ENCODE results near the gene CRB2.

Gene CRB2

GRCh38 chr9:123318961-123319421 lies 37.0 kb upstream of the CRB2 start:
- Histone ChIP-seq H3K4me1 (ENCODE audit: control insufficient read depth, insufficient read depth, low read length) (peaks cover 7% of the 10 kb centered on the region), H3K27ac (ENCODE audit: insufficient read depth, low read depth, low read length, poor library complexity, severe bottlenecking) (no peak overlapping the region), H3K27me3 (ENCODE audit: control insufficient read depth, insufficient read depth, low read length, poor library complexity, severe bottlenecking) (no peaks in the 10 kb centered on the region), H3K9me3 (ENCODE audit: control insufficient read depth, low read length) (no peaks in the 10 kb centered on the region), H3K36me3 (ENCODE audit: control insufficient read depth, insufficient read depth, low read length) (no peaks in the 10 kb centered on the region), H3K4me3 (ENCODE audit: insufficient read depth, low read depth, low read length) (no peak overlapping the region)
- 85% methylated on average over 7 of the region's 7 CpGs for WGBS, 2 experiments

GRCh38 chr9:123319541-123320339 lies 36.3 kb upstream of the CRB2 start:
- Histone ChIP-seq H3K27ac (ENCODE audit: insufficient read depth, low read depth, low read length, poor library complexity, severe bottlenecking) (no peak overlapping the region), H3K4me1 (ENCODE audit: control insufficient read depth, insufficient read depth, low read length) (peaks cover 7% of the 10 kb centered on the region), H3K9me3 (ENCODE audit: control insufficient read depth, low read length) (no peaks in the 10 kb centered on the region), H3K4me3 (ENCODE audit: insufficient read depth, low read depth, low read length) (no peak overlapping the region), H3K36me3 (ENCODE audit: control insufficient read depth, insufficient read depth, low read length) (no peaks in the 10 kb centered on the region), H3K27me3 (ENCODE audit: control insufficient read depth, insufficient read depth, low read length, poor library complexity, severe bottlenecking) (no peaks in the 10 kb centered on the region)
- WGBS, 2 experiments: 91 to 94% methylated on average over 14 of the region's 14 CpGs

DNA sequence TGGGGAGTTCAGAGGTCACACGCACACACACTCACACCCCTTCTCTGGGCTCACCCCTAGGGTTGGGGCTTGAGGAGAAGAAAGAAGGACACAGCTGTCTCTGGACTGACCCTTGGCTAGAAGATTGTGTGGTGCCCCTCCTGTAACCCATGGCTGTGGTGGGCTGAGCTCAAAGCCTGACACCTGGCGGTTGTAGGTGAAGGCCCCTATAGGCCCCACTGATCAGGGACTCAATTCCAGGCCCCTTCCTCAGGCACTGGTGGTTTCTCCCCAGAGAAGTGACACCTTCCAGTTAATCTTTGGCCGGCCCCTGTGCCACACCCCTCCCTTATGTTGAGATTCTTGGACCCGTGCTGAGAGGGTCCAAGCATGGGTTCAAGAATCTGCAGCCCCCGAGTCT lies 35.2 kb upstream of the CRB2 start:
- Histone ChIP-seq H3K9me3 (ENCODE audit: control insufficient read depth, low read length) (no peaks in the 10 kb centered on the region), H3K27me3 (ENCODE audit: control insufficient read depth, insufficient read depth, low read length, poor library complexity, severe bottlenecking) (no peaks in the 10 kb centered on the region), H3K4me3 (ENCODE audit: insufficient read depth, low read depth, low read length) (no peak overlapping the region), H3K27ac (ENCODE audit: insufficient read depth, low read depth, low read length, poor library complexity, severe bottlenecking) (no peak overlapping the region), H3K4me1 (ENCODE audit: control insufficient read depth, insufficient read depth, low read length) (peaks cover 7% of the 10 kb centered on the region), H3K36me3 (ENCODE audit: control insufficient read depth, insufficient read depth, low read length) (no peaks in the 10 kb centered on the region)
- 87 to 89% methylated on average over 5 of the region's 5 CpGs for WGBS, 2 experiments

DNA sequence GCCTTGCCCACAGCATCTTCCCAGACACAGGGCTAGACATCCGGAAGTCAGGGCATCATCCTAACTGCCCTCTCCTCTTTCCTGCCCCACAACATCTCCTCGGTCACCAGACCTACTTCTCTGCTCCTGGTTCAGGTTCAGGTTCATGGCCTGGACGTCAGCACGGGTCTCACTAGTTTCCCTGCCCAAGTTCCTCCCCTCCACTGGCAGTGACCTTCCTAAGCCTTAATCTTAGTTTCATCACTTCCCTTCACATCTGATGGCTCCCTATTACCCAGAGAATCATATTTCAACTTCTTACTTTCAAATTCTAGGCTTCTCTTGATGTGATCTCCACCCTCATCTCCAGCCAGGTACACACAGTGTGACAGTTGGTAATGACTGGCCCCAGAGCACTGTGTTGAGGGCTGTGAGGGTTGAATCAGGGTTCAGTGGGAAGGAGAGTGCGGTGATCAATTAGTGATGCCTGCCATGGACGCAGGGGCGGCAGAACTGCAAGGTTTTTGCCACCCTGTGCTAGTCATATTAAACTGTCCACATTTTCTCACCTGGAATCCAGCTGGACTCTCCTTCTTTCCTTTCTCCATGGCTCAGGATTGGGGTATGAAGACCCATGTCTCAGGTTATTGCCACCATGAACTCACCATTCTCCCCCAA lies 34.3 kb upstream of the CRB2 start:
- WGBS, 2 experiments: 89 to 91% methylated on average over 7 of the region's 7 CpGs
- Histone ChIP-seq H3K36me3 (ENCODE audit: control insufficient read depth, insufficient read depth, low read length) (no peaks in the 10 kb centered on the region), H3K27ac (ENCODE audit: insufficient read depth, low read depth, low read length, poor library complexity, severe bottlenecking) (no peak overlapping the region), H3K4me1 (ENCODE audit: control insufficient read depth, insufficient read depth, low read length) (peaks cover 7% of the 10 kb centered on the region), H3K4me3 (ENCODE audit: insufficient read depth, low read depth, low read length) (no peak overlapping the region), H3K9me3 (ENCODE audit: control insufficient read depth, low read length) (no peaks in the 10 kb centered on the region), H3K27me3 (ENCODE audit: control insufficient read depth, insufficient read depth, low read length, poor library complexity, severe bottlenecking) (no peaks in the 10 kb centered on the region)

DNA sequence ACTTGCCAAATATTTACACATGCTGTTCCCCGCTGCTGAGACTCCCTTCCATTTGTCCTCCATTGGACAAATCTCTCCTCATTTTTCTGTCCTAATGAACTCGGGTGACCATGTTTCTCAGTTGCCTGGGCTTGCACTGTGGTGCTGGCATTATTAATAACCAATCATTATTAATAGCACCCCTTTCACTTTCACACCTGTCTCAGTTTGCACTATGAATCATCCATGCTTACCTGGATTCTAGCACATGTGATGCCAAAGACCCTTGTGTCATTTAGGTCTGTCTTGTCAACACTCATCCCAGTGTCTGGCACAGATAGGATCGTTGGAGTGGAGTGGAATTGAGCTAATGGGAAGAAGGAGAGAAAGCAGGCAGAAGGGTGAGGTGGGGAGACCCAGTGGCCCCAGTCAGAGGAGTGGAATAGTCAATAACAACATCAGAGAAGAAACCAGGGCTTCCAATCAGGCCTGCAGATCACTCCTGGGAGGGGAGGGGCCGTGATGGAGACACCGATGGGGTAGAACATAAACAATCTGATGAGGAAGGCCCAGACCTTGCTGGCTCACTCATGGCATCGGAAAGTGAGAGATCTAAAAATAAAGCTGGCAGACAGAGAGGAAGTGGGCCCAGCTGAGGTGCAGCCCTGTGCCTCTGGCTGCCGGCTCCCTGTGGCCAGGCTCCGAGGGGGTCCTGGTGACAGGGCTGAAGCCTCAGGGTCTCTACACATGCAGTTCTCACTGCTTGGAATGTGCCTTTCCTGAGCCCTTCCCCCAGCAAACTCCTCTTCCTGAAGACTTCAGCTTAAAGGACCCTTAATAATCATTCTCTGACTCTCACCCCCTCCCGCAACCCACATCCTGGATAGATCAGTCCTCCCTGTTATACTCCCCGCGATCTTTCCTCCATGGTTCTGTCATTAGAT lies 33.5 kb upstream of the CRB2 start:
- H3K27ac ChIP-seq (ENCODE audit: insufficient read depth, low read depth, low read length, poor library complexity, severe bottlenecking): no peak overlapping the region
- H3K4me3 ChIP-seq (ENCODE audit: insufficient read depth, low read depth, low read length): no peak overlapping the region
- 79% methylated on average over 11 of the region's 11 CpGs for WGBS, 2 experiments
- H3K9me3 ChIP-seq (ENCODE audit: control insufficient read depth, low read length): no peaks in the 10 kb centered on the region
- H3K36me3 ChIP-seq (ENCODE audit: control insufficient read depth, insufficient read depth, low read length): no peaks in the 10 kb centered on the region
- H3K4me1 ChIP-seq (ENCODE audit: control insufficient read depth, insufficient read depth, low read length): peaks cover 7% of the 10 kb centered on the region
- no peaks in the 10 kb centered on the region for H3K27me3 ChIP-seq (ENCODE audit: control insufficient read depth, insufficient read depth, low read length, poor library complexity, severe bottlenecking)

GRCh38 chr9:123323196-123324013 lies 32.6 kb upstream of the CRB2 start:
- H3K9me3 ChIP-seq (ENCODE audit: control insufficient read depth, low read length): no peaks in the 10 kb centered on the region
- no peaks in the 10 kb centered on the region for H3K36me3 ChIP-seq (ENCODE audit: control insufficient read depth, insufficient read depth, low read length)
- peaks cover 7% of the 10 kb centered on the region for H3K4me1 ChIP-seq (ENCODE audit: control insufficient read depth, insufficient read depth, low read length)
- 76 to 78% methylated on average over 13 of the region's 13 CpGs for WGBS, 2 experiments
- H3K27me3 ChIP-seq (ENCODE audit: control insufficient read depth, insufficient read depth, low read length, poor library complexity, severe bottlenecking): no peaks in the 10 kb centered on the region
- H3K27ac ChIP-seq (ENCODE audit: insufficient read depth, low read depth, low read length, poor library complexity, severe bottlenecking): no peak overlapping the region
- no peak overlapping the region for H3K4me3 ChIP-seq (ENCODE audit: insufficient read depth, low read depth, low read length)

DNA sequence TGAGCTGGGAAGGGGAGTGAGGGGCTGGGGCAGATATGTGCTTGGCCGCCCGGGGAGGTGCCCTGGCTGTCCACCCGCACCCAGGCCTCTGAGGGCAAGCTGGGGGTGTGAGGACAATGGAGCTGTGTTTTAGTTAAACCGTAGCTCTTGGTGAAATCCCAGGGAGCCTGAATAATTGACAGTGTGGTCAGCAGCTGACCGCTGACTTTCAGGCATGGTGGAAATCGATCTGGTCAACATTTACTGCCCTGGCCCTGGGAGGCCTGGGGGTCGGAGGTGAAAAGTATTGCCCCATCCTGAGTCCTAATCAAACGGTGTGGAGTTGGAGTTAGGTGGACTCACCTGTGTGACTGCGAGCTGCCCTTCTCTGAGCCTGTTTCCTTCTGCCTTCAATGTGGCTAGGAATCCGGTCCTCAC lies 31.2 kb upstream of the CRB2 start:
- H3K36me3 ChIP-seq (ENCODE audit: control insufficient read depth, insufficient read depth, low read length): no peaks in the 10 kb centered on the region
- no peaks in the 10 kb centered on the region for H3K9me3 ChIP-seq (ENCODE audit: control insufficient read depth, low read length)
- no peak overlapping the region for H3K4me3 ChIP-seq (ENCODE audit: insufficient read depth, low read depth, low read length)
- H3K27ac ChIP-seq (ENCODE audit: insufficient read depth, low read depth, low read length, poor library complexity, severe bottlenecking): no peak overlapping the region
- 88 to 89% methylated on average over 10 of the region's 10 CpGs for whole genome bisulfite sequencing, 2 experiments
- H3K27me3 ChIP-seq (ENCODE audit: control insufficient read depth, insufficient read depth, low read length, poor library complexity, severe bottlenecking): no peaks in the 10 kb centered on the region
- peaks cover 7% of the 10 kb centered on the region for H3K4me1 ChIP-seq (ENCODE audit: control insufficient read depth, insufficient read depth, low read length)

DNA sequence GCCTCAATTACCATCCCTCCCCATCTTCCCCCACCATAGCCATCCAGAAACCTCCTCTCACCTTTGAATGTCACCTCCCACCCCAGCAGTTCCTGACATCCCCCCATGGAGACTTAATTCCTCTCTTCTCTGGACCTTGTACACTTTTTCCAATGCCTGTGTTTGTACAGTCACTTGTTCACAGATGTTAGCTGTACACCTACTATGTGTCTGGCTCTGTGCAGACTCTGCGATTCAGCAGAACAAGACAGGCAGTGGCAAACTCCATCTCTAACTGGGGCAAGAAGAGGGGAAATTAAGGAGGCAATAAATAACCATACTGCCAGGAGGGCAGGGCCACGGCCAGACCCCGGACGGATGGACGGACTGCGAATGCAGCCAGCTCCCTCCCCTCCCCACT lies 29.8 kb upstream of the CRB2 start:
- Histone ChIP-seq H3K27me3 (ENCODE audit: control insufficient read depth, insufficient read depth, low read length, poor library complexity, severe bottlenecking) (no peaks in the 10 kb centered on the region), H3K9me3 (ENCODE audit: control insufficient read depth, low read length) (no peaks in the 10 kb centered on the region), H3K4me3 (ENCODE audit: insufficient read depth, low read depth, low read length) (no peak overlapping the region), H3K27ac (ENCODE audit: insufficient read depth, low read depth, low read length, poor library complexity, severe bottlenecking) (no peak overlapping the region), H3K36me3 (ENCODE audit: control insufficient read depth, insufficient read depth, low read length) (no peaks in the 10 kb centered on the region), H3K4me1 (ENCODE audit: control insufficient read depth, insufficient read depth, low read length) (peaks cover 7% of the 10 kb centered on the region)
- 82 to 84% methylated on average over 6 of the region's 6 CpGs for WGBS, 2 experiments

- no peak overlapping the region for H3K4me3 ChIP-seq (ENCODE audit: insufficient read depth, low read depth, low read length)
- H3K9me3 ChIP-seq (ENCODE audit: control insufficient read depth, low read length): no peaks in the 10 kb centered on the region
- no peak overlapping the region for H3K27ac ChIP-seq (ENCODE audit: insufficient read depth, low read depth, low read length, poor library complexity, severe bottlenecking)
- peaks cover 7% of the 10 kb centered on the region for H3K4me1 ChIP-seq (ENCODE audit: control insufficient read depth, insufficient read depth, low read length)
- no peaks in the 10 kb centered on the region for H3K27me3 ChIP-seq (ENCODE audit: control insufficient read depth, insufficient read depth, low read length, poor library complexity, severe bottlenecking)
- no peaks in the 10 kb centered on the region for H3K36me3 ChIP-seq (ENCODE audit: control insufficient read depth, insufficient read depth, low read length)
- WGBS, 2 experiments: 80 to 86% methylated on average over 5 of the region's 5 CpGs
These were observed 29.3 kb upstream of the CRB2 start for GRCh38 chr9:123326662-123327093.
